HG02588 (cell line): Measurements from ENCODE around the gene PCSK7.
"Not testable (repeated sequence)": the region's sequence is repeated elsewhere in the genome, so short reads cannot be mapped to it uniquely, and the experiment has no call there.

Experiments
- ATAC-seq: cut with Tn5 transposase; IDR thresholded peaks from one replicate; pipeline ENCODE4 v1.9.1; 2021; ENCODE audit warnings: mild to moderate bottlenecking, moderate library complexity; ENCODE audit not compliant: unreplicated experiment

PCSK7 gene

GRCh38 chr11:117186431-117186761 lies 45.5 kb downstream of the PCSK7 start:
- no peak for ATAC-seq

- no peak for ATAC-seq
Measured at GRCh38 chr11:117185736-117186430, 46.0 kb downstream of the PCSK7 start.

DNA sequence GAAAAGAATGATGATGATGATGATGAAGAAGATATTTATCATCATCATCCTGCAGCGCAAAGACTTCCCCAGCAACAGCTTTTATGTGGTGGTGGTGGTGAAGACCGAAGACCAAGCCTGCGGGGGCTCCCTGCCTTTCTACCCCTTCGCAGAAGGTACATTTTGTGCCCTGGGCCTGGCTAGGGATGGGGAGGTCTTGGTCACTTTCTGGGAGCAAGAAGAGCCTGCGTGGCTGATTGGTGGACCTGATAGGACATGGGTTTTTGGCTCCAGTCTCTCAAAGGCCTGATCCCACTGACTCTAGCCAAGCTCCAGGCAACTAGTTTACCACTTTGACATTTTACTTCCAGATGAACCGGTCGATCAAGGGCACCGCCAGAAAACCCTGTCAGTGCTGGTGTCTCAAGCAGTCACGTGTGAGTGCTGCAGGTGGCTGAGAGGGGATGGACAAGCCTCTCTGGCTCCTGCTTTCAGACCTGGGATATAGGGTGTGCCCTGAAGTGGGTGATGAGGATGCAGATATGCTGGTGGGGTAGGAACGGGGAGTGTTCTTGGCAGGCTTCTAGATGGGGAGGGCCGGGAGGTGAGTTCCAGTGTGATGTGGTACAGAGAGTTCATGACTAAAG lies 48.0 kb downstream of the PCSK7 start:
- no peak for ATAC-seq

DNA sequence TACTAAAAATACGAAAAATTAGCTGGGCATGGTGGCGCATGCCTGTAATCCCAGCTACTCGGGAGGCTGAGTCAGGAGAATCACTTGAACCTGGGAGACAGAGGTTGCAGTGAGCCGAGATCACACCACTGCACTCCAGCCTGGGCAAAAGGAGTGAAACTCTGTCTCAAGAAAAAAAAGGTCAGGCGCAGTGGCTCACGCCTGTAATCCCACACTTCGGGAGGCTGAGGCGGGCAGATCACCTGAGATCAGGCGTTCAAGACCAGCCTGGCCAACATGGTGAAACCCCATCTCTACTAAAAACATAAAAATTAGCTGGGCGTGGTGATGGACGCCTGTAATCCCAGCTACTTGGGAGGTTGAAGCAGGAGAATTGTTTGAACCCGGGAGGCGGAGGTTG lies 48.7 kb downstream of the PCSK7 start:
- ATAC-seq, result not testable (repeated sequence)

- ATAC-seq, result no peak
Measured at GRCh38 chr11:117182551-117182935, 49.3 kb downstream of the PCSK7 start.

DNA sequence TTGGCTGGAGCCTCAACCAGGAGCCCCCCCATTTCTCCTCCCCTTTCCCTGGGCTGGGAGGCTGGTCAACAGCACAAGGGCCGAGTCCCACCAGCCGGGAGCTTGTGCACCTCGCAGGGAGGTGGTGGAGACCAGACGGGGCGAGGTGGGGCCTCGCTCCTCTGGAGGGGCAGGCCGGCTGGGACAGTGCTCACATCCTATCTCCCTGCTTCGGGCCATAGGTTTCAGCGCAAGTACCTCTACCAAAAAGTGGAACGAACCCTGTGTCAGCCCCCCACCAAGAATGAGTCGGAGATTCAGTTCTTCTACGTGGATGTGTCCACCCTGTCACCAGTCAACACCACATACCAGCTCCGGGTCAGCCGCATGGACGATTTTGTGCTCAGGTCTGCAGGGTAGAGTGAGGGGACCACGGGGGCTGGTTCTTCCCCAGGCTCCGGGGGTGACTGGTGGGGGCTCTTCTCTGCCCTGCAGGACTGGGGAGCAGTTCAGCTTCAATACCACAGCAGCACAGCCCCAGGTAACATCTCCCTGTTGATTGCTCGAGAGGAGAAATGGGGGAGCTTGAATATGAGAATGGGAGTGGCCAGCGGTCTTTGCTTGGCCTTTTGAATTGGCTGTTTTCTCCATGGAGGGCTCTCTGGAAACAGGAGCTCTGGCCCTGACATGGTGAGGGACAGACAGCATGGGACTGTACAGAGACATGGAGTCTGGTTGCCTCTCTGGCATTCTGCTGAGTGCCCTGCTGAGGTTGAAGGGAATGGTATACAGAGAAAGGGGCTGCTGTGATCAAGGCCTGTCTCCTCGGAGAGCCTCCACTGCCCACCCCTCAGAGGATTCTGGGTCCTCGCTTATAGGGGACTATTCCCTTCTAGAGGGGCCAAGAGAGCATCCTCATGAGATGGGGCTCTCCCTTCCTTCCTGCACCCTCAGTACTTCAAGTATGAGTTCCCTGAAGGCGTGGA lies 50.0 kb downstream of the PCSK7 start:
- ATAC-seq, result no peak

- no peak for ATAC-seq
Measured at GRCh38 chr11:117180661-117181585, 51.0 kb downstream of the PCSK7 start.

DNA sequence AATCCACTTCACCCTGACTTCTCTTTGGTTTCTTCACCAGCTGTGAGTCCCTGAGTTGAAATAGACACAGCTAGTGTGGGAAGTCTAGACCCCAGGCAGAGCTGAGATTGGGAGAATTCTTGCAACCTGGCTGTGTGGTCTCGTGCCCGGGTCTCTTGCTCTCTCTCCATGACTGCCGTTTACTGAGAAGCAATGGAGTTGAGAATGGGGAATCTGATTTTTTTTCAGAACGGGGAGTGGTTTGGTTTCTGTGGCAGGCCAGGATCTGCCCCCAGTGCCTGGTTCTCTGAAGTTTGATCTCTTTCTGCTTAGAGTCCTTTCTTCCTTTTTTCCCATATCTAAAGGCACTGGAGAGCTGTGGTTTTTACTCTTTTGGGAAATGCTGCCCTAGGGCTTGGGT lies 51.9 kb downstream of the PCSK7 start:
- no peak for ATAC-seq

DNA sequence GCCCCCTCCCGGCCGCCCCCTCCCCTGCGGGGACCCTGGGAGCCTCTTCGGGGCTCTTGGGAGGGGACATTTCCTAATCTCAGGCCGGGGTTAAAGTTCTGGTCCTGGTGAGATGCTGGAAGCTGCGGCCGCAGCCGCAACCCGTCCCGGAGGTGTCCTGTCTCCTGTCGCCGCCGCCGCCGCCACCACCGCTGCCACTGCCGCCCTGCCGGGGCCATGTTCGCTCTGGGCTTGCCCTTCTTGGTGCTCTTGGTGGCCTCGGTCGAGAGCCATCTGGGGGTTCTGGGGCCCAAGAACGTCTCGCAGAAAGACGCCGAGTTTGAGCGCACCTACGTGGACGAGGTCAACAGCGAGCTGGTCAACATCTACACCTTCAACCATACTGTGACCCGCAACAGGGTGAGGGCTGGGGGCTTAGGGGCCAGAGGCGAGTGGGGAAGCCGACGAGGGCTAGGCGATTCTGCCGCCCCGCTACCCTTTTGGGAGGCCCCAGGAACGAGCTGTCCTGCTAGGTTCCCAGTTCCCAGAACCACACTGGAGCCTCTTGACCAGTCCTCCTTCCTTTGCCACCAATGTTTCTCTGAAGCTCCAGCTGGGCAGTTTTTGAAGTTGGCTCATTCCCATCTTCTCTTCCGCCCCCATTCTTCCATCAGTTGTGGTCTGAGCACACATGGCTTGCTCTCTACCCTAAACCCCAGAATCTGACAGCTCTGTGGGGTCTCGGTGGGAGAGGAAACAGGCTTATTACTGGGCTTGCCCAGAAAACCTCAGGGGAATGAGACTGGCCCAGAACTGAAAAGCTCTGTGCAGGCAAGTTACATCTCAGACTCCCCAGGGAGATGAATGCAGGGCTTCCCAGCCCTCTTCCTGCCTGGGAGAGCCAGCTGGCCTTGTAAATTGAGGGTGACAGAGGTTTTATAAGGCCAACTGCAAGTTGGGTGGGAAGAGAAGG lies 52.5 kb downstream of the PCSK7 start:
- ATAC-seq, result peak; percentile 28

DNA sequence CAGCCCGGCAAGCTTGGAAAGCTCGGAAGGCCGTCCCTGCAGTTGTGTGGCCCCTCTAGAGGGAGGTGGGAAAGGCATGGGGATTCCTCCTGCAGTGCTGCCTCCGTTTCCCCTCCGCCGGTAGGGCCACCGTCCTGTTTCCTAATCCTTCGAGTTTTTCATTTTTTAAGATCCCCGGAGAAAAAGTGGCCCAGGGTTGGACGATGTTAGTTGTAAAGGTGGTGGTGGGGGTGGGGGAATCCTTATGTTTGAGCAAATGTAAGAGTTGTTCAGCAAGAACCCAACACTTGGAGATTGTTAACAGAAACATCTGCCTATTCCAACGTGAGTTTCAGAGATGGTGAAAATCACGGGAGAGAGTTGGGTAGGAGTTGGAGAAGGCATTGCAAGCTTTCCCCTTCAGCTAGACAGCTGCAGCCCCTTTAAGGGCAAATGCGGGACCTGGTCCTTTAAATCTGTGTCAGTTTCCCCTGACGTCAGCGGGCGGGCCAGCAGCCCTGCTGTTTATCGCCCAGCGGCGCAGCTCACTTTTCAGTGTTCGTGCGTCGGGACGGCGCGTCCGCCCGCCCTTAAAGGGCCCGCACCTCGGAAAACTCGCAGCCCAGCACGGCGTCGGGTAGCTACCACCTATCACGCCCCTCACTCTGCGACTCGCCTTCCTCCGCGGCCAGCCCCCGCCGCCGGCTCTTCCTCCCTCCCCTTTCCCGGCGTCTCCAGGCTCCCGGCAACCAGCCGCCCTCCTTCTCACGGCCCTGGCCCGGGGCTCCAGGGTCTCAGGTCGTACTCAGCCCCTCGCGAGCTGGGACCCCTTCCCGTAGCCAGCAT lies 53.5 kb downstream of the PCSK7 start, which contains the start of gene SIDT2:
Gene SIDT2, plus strand, starts transcription at position 534 of the 825 bp plus-strand sequence. CDS start 521 bp downstream, outside the sequence.
- ATAC-seq, result peak; percentile 89

- no peak for ATAC-seq
Measured at GRCh38 chr11:117177534-117178209, 54.2 kb downstream of the PCSK7 start.

DNA sequence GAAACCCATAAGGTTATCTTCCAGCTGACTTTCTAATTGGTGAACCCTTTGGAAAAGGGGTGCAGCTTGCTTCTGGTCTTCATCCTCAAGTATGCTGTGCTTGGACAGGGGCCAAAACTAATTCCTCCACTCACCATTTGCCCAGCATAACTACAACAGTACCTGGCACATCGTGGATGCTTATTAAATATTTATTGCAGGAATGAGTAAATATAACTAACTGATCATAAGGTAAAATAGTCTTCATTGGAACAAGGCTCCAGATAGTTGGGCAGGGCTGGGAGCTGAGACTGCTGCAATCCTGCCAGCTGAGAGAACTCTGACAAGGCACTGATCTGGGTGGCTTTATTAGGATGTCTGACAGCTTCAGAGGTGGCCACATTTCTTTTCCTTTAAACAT lies 55.7 kb downstream of the PCSK7 start:
- ATAC-seq, result no peak

DNA sequence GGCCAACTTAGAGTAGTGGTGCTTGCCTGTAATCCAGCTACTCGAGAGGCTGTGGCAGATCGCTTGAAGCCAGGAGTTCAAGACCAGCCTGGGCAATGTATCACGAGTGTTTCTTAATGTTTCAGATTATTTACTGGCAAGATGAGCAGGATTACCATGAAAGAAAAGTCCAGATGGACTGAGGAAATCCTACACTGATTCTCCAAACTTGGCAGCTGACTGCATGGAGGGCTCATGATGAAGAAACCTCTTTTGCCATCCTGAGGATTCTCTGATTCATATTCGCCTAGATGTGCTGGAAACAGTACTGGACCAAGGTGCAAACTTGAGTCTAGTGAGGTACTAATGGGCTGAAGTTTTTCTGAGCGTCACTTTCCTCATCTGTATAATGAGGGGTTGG lies 56.1 kb downstream of the PCSK7 start:
- ATAC-seq, result no peak

DNA sequence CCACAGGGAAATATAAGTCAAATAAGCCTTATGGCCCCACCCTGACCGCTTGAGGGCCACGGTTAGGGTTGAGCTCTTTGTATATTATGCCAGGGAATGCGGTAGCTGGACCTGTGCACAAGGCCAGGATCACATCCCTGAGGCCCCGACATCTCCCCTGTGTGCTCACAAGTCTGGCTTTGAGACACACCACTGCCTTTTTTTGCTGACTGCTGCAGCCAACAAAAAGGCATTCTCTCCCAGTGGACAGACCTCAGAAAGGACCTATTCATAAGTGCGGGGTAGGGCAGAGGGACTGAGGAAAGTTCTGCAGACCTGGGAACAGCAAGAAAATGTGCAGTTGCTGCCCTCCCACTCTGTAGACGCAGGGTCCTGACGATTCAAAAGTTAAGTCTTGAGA lies 56.8 kb downstream of the PCSK7 start:
- no peak for ATAC-seq

DNA sequence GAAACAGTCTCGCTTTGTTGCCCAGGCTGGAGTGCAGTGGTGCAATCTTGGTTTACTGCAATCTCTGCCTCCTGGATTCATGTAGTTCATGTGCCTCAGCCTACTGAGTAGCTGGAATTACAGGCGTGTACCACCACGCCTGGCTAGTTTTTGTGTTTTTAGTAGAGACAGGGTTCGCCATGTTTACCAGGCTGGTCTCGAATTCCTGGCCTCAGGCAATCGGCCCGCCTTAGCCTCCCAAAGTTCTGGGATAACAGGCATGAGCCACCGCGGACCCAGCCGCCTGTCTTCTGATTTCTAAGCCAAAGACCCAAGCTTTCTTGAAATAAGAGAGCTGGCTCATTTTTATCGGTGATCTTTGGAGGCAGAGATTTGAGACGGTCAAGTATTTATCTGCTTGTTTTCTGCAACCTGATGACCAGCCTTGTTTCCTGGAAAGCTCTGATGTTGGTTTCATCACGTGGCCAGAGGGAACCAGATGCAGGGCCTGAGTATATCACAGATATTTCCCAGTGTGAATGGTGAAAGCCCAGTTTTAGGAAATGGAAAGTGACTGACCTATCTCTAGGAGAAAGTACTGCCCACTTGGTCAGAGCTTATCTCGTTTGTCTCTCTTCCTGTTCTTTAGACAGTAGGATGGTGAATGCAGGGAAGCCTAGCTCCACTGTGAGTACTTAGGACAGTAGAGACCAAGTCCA lies 59.0 kb downstream of the PCSK7 start:
- ATAC-seq, result no peak

DNA sequence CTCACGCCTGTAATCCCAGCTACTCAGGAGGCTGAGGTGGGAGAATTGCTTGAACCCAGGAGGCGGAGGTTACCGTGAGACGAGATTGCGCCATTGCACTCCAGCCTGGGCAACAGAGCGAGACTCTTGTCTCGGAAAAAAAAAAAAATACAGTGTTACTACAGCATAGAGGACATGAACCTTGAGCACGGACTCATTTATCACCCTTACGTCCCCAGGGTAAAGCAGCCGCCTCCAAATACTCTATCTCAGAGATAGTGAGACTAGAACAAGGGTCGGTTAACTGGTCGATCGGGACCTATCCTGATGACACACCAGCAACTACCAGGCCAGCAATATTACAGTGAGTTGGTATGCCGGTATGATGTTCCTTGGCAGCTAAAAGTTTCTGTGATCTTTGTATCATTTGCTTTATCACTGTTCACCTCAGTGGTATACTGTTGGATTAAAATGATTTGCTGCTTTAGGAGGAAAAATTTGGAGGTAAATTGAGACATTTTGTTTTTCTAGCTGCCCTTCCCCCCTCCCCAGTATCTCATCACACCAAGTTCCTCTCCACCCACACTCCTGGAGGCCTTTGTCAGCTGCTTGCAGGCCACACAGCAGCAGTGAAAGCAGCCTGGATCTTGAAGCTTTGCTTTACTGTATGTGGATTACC lies 60.3 kb downstream of the PCSK7 start:
- ATAC-seq, result no peak

DNA sequence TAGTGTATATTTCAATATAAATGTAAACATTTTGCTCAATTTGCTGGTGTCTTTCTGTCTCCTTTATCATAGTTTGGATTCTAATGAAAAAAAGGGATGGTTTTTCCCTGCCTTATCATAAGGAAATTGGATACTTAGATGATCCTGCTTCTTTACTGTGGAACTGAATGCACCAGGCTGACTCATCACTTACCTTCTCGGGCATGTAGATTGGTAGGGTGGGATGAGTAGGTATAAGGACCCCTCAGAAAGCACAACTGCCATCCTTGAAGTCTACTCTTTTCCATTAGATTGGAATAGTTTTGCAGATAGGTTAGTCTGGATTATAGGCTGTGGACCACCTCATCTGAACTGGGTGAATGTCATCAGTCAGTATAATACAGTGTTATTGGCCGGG lies 60.9 kb downstream of the PCSK7 start:
- ATAC-seq, result no peak
